PC-3 (cell line): ENCODE results near the gene PTDSS2.

ENCODE experiments used
- EZH2 ChIP-seq: fragments of 300-600 bp; sonication (generic); IDR thresholded peaks from one replicate; pipeline ENCODE4 v1.6.1; 2017; ENCODE audit warnings: antibody characterized with exemption, mild to moderate bottlenecking, low read length; ENCODE audit not compliant: unreplicated experiment
- TF ChIP-seq, protein P1 (sequence below): fragments of 300-600 bp; sonication (generic); conservative IDR thresholded peaks from 2 replicates; pipeline ENCODE4 v1.5.1; 2017; ENCODE audit warnings: antibody characterized with exemption, low read depth, mild to moderate bottlenecking, low read length

DNA sequence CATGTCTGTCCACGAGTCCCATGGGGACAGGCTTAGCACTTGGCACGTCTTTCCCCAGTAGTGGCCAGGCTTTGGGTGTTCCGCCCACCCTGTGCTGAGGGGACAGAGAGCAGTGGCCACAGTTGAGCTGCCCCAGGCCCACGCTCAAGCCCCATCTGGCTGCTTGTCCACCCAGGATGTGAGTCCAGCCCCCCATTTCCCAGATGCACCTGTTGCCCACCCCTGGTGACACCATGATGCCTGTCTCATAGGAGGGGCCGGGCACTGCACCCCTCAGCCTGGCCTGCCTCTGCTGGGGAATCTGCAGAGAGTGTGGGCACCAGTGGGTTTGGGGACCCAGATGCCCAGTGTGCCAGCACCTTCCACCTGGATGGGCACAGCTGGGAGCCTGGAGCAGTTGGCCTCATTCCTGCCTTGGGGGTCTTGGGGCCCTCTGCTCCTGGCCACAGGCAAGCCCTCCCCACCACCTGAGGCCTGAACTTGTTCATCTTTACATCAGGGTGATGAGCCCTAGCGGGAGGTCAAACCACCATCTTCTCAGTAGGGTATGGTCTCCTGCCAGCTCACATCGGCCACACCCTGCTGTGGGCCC, 41.0 kb upstream of the PTDSS2 start:
- TF ChIP-seq, protein P1, sequence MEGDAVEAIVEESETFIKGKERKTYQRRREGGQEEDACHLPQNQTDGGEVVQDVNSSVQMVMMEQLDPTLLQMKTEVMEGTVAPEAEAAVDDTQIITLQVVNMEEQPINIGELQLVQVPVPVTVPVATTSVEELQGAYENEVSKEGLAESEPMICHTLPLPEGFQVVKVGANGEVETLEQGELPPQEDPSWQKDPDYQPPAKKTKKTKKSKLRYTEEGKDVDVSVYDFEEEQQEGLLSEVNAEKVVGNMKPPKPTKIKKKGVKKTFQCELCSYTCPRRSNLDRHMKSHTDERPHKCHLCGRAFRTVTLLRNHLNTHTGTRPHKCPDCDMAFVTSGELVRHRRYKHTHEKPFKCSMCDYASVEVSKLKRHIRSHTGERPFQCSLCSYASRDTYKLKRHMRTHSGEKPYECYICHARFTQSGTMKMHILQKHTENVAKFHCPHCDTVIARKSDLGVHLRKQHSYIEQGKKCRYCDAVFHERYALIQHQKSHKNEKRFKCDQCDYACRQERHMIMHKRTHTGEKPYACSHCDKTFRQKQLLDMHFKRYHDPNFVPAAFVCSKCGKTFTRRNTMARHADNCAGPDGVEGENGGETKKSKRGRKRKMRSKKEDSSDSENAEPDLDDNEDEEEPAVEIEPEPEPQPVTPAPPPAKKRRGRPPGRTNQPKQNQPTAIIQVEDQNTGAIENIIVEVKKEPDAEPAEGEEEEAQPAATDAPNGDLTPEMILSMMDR, result no peak
- TF ChIP-seq EZH2, result no peak
